Measurements from ENCODE around the gene SHOC2.

Gene SHOC2
- 71.5 to 92.2 (median 85.2) reads per million in 4 donors for total RNA-seq

DNA sequence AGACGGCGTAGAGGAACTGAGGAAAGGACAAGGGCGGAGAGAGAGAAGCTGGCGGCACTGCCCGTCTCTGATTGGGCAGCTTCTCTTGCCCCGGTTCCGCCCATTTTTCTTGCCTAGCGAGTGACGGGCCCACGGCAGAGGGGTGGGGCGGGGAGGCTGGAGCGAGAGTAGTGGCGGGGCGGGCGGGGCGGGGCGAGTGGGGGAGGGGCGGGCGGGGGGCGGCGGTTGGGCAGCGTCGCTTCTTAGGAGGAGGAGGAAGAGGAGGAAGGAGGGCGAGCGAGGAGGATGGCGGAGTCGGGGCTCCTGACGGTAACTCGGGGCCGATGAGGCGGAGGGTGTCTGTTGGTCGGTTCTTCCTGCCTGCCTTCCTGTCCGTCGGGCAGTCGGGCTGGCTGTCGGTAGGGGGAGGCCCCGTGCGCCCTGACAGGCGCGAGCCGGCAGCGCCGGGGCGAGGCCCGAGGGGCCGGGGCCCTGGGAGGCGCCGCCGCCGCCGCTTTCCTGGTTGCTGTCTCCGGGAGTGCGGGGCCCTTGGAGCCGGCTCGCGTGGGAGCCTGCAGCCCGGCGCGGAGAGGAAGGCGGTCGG, at the start of gene SHOC2:
Gene SHOC2 (plus strand): TSS at position 256 of the 583 bp plus-strand sequence. CDS start 44,755 bp downstream, outside the sequence.
- DNase-seq, result peak; percentile 97 to 100 (median 98)

DNA sequence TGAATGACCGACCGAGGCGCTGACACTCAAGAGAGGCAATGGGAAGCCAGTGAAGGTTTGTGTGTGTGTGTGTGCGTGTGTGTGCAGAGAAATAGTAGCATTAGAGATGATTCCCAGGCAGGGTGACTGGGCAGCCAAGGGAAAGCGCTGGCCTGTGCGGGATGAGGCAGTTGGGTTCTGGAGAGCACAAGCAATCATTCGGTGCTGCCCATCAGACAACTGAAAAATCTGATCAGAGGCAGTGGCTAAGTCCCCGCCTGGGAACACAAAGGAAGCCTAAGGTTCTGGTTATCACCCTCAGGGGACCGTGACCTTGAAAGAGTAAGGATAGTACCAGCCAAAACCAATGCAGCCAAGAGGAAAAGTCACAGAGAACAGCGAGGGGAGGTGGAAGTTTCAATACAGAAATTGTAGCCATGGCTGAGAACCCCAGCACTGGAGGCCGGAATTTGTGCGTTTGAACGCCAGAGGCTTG, 48.5 kb upstream of the SHOC2 start:
- no peak for DNase-seq

DNA sequence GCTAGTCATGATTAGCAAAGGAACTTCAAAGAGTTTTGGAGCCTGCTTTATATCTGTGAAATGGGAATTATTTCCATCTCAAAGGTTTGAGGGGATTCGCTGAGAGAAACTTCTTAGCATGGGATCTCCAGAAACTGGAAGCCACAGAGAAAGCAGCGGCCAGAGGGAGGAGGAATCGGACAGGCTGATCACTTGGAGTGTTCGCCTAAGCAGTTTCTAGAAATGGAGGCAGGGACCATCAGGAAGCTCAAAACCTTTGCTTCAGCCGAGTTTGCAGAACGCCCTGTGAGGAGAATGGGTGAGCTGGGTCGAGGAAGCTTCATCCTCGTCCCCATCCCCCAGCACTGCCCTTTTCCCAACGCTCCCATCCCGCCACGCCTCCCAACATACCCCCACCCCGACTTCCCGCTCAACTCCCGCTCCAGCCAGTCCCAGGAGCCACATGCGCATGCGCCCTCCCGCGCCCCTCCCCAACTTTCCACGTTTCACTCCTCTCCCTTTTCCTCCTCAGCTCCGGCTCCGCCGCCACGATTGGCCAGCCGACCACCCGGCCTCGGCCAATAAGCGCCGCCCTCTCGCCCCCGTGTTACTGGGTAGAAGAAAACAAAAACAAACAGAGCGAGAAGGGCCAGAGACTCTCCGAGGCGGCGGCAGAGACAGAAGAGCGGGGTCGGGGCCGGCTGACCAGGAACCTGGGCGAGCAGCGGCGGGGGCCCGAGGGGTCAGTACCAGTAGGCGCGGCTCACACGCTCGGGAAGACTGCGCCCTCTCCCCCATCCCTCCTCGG, 47.9 kb upstream of the SHOC2 start, which contains the start of gene PDCD4:
Gene PDCD4 (plus strand): TSS at position 631 of the 787 bp plus-strand sequence. CDS start 4,100 bp downstream, outside the sequence.
- peak; percentile 91 to 96 (median 93) for DNase-seq

DNA sequence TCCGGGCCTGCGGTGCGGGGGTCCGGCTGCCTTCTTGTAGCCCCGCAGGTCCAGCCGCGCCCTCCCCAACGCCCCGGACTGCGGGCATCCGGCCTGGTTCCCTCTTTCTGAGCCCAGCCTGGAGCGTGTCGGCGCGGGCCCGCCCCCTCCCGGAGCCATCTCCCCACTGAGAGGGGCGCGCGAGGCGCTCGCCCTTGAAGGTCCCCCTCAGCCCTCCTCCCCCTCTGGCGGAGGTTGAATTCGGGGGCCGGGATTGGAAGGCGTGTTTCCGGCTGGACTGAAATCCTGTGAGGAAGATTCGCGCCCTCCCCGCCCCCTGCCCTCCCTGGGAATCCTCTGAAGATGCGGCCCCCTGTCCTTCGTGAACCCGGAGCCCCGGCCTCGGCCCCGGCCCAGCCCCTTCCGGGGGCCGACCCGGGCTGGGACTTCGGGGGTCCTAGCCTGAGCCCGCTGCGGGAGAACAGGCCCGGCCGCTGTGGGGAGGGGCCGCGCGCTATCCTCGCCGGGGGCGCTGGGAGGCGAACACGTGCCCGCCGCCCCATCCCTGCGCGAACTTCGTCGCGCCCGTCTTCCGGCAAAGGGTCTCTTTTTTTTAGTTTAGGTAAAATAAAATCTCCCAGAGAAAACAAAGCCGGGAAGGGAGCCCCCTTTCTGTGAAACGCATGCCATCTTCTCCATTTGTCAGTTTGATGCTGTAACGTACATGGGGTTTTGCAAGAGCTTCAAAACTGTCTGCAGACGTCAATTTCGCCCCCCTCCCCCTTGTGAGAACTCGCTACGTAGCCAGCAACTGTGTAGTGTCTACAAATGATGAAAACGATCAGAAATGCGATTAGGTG, 47.0 kb upstream of the SHOC2 start:
- peak; percentile 73 to 87 (median 85) for DNase-seq

DNA sequence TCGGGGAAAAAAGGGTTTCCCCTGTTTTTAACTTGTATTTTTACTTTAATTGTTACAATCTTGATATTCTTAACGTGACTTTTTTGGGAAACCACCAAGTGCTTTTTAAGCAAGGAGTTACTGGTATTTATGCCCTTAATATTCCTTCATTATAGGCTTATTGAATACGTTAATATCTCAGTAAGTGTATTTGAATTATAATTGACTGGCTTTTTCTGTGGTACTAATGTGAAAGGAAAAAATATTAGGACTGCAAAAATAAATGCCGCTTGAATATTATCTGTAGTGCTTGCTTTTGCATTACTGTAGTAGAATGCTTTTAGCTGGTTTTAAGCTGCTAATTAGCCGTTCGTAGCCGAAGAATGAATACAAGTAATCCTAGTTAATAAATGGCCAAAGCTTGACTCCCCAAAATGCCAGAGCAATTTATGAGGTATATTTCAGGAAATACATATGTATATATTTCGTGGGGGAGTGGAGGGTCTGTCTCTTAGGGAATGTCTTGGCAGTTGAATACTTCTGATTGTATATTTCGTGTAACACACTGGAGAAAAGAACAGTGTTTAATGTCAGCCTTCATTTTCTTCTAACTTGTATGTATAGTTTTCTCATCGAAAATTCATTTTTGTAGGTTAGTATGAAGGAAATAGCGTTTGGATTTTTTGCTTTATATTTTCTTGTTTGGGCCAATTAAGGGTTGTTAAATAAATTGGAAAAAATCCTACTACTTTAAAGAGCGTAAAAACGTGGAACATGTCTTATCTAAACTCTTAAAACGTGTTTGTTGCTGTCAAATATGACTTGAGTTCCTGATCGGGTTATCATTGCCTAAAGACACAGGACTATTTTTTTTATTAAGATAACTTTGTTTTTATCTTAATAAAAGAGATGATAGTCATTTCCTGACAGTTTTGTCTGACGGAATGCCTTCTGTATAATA, 46.1 kb upstream of the SHOC2 start:
- DNase-seq, result no peak

DNA sequence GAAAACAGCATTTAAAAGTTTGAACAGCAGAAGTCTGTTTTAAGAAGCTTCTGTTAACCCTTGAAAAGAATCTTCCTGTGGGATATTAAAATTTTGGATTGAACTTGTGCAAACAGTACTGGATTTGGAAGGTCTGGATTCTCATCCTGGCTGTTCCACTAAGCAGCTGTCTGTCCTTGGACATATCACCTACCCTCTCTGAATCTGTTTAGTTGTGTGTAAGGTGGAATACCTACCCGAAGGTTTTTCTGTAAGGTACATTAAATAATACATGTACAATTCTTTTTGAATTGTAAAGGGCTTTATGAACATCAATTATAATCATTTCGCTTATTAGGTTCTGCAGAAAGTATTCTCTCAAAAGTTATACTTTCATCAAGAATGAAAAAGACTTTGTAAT, 45.5 kb upstream of the SHOC2 start:
- DNase-seq, result no peak

DNA sequence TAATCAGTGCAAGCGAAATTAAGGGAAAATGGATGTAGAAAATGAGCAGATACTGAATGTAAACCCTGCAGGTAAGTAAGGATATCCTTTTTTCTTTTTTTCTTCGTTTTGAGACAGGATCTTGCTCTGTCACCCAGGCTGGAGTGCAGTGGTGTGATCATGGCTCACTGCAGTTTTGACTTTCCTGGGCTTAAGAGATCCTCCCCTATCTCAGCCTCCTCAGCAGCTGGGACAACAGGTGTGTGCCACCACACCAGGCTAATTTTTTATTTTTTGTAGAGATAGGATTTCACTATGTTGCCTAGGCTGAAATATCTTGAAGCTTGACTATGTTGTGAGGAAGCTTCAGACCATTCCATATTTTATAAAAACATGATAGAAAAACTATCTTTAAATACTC, 43.4 kb upstream of the SHOC2 start:
- no peak for DNase-seq

DNA sequence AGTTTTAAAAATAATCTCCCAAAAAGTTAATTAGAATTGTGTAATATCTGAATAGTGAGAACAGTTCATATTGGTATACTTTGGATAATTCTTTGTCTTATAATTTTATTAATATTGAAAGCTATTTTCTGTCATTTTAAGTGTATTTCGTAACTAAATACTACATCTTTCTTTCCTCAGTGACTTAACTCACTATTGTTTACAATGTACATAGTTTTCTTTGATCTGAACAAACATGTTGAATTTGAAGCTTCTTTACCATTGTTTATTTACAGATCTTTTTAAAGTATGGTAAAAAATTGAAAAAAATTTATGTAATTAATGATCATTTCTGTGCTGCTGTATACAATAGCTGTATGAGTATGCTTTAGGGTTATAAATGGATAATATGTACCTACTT, 42.6 kb upstream of the SHOC2 start:
- DNase-seq, result no peak

DNA sequence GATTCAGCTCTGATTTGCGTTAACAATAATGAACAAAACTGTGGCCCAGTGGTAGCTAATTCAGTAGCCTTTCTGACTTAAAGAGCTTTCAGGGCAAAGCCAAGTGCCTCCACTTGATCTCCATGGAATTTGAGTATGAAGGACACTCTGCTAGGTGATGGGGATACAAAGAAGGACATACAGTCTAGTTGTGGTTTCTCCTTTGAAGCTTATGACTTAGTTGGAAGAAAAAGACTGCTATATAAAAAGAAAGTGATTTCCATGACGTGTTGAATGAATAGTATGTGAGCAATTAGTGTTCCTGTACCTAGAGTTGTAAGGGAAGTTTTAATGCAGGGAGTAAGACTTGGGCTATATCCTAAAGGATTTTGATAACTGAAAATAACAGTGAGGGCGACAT, 39.4 kb upstream of the SHOC2 start:
- no peak for DNase-seq

DNA sequence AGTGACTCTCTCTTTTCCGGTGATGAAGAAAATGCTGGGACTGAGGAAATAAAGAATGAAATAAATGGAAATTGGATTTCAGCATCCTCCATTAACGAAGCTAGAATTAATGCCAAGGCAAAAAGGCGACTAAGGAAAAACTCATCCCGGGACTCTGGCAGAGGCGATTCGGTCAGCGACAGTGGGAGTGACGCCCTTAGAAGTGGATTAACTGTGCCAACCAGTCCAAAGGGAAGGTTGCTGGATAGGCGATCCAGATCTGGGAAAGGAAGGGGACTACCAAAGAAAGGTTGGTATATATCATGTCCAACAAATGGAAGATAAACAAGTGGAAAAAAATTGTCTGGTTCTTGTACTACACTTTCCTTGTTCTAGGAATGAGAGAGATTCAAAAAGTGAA, 38.2 kb upstream of the SHOC2 start:
- no peak for DNase-seq

DNA sequence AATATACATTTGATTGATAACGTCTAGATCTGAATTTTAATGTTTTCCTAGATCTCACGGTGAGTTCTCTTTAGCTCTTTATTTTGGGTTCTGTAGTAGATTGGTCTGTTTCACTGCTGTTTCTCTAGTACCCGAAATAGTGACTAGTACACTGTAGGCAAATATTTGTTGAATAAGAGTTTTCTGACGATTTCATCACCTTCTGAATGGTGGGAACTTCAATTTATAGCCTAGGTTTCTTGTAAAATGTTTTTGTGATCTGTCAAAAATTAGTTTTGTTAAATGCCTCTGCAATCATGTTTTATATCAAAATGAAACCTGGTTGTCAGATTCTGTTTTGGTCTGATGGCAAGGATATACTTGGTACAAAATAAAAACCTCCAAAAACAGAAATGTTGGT, 37.5 kb upstream of the SHOC2 start:
- DNase-seq, result no peak

DNA sequence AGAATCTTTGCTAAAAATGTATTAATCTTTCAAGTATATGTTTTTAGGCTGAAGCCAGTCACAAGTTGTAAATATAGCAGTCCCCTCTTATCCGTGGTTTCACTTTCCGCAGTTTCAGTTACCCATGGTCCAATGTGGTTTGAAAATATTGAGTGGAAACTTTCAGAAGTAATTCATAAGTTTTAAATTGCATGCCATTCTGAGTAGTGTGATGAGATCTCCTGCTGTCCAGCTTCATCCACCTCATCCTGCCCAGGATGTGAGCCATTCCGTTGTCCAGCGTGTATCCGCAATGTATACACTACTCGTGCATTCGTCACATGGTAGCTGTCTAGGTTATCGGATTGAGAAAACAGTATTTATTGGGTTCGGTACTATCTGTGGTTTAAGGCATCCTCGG, 35.5 kb upstream of the SHOC2 start:
- no peak for DNase-seq

DNA sequence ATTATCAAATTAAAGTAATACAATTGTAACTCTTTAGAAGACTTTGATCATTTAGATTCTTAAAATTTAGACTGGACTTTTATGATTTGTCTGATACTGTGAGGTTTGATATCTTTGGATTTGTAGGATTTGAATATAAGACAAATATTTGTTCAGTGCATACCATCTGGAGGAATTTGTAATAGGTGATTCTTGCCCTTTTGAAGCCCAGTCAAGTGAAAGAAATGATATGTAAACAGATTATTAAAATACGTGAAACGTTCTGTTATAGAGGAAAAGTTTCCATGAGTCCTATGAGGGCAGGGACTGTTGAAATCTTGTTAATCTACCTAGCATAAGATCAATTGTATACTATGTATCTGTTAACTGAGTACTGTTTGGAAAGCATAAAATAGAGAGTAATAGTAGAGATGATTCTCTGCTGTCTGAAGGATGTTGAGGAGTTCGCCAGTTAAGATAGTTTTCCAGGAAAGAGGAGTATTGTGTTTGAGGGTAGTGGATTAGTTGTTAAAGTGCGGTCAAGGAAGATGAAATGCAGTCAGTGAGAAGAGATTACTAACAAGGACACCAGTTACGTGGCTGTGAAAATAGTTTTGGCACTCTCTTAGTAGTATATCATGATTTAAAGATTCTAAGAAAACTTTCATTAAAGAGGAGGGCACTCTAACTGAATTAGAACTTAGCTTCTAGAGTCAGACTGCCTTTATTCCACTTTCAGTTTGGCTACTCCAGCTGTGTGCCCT, 33.3 kb upstream of the SHOC2 start:
- no peak for DNase-seq

DNA sequence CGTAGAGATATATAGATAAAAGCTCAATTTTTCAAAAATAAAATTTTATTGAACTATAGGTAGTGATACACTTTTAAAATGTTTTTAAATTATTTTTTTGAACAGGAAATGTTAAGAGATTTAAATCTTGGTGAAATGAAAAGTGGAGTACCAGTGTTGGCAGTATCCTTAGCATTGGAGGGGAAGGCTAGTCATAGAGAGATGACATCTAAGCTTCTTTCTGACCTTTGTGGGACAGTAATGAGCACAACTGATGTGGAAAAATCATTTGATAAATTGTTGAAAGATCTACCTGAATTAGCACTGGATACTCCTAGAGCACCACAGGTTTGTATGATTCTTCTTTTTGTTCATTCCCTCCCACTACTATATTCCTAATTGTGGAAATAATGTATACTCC, 31.8 kb upstream of the SHOC2 start:
- DNase-seq, result no peak

DNA sequence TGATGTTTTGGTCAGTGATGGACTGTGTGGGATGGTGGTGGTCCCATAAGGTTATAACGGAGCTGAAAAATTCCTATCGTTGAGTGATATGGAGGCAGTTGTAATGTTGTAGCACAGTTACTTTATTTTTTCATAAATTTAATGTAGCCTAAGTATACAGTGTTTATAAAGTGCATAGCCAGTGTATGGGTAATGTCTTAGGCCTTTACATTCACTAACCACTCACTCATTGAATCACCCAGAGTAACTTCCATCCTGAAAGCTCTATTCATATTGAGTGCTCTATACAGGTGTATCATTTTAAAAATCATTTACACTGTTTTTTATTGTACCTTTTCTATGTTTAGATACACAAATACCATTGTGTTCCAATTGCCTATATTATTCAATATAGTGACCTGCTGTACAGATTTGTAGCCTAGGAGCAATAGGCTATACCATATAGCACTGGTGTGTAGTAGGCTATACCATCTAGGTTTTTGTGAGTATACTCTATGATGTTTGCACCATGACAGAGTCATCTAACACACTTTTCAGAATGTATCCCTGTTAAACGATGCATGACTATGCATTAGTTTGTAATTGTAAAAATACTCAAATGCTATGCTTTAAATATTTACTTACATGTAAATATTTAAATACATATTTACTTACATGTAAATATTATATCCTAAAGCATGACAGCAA, 26.7 kb upstream of the SHOC2 start:
- no peak for DNase-seq

DNA sequence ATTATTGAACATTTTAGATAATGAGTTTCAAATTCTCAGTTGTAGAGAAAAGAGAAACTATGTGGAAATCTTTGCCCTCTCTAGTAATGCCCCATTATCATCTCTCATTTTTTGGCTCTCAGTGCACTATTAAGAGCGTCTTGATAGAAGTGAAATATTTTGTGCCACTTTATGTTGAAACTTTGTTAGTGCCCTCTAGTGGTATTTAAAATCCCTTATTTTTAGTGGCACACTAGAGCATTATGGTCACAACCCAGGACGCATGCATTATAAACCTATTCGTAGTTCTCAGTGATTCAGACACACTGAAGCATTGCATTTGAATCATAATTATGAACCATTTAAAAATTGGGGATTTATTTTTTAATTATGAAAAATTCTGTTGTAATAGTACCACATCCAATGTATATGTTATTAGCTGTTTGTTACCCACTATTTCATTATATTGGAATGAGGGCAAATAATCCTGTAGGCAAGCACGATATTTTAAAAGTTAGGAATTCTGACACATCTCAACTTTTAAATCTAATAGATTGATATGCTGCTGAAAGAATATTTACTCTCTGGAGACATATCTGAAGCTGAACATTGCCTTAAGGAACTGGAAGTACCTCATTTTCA, 25.7 kb upstream of the SHOC2 start:
- peak in 1 of 5 donors; percentile 60 for DNase-seq

DNA sequence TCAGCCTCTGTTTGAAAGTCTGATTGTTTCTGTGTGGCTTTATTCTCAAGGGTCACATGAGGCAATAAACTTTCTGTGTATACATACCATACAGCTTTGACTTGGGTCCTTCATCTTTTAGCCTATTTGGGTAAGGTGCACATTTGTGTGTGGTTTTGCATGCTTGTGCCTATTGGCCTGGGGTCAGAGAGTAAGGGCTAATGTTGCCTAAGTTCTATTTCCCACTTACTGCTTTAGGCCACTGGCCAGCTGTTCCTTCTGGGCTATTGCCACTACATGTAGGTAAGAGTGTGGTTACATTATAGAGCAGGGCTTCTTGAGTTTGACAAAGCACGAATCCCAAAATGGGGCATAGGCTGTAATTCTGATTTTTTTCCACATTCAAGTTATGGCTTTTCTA, 22.2 kb upstream of the SHOC2 start:
- no peak for DNase-seq

DNA sequence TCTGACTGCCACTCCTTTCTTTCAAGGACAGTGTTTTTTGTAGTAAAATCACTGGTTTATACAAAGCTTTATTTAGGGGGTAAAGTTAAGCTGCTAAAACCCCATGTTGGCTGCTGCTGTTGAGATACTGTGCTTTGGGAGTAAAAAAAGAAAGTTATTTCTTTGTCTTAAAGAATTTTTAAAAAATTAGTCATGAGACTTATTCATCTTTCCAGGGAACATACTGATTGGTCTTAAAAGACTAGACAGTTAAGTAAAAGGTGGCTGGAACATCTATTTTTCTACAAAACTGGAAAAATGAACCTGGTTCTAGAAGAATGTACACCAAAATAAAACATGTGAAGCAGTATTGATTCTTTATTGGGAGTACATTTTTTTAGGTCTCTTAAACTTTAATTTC, 21.0 kb upstream of the SHOC2 start:
- no peak for DNase-seq

DNA sequence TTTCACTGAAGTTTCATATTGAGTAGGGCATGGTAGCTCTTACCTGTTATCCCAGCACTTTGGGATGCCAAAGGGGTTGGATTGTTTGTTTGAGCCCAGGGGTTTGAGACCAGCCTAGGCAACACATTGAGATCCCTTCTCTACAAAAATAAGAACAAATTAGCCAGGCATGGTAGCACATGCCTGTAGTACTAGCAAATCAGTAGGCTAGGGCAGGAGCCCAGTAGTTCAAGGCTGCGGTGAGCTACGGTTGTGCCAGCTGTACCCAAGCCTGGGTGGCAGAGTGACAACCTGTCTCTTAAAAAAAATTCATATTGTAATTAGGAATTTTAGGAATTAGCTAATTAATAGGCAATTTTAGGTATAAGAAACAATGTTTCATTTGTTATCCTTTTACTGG, 18.4 kb upstream of the SHOC2 start:
- DNase-seq, result no peak

All from T-helper 1 cell (primary cell).